DOHH2 (cell line): ENCODE measurements around the gene COL4A4.

Source experiments
- EZH2phosphoT487 ChIP-seq: fragments of 200-600 bp; sonication (generic); IDR thresholded peaks from 2 replicates; pipeline ENCODE4 v1.6.1; 2017; ENCODE audit warnings: borderline replicate concordance, mild to moderate bottlenecking, antibody characterized with exemption, low read length, moderate library complexity, mixed read lengths
- TF ChIP-seq, protein P1 (sequence below): fragments of 200-600 bp; sonication (generic); IDR thresholded peaks from one replicate; pipeline ENCODE4 v1.5.1; 2014; ENCODE audit warnings: antibody characterized with exemption, mild to moderate bottlenecking, low read depth, low read length; ENCODE audit not compliant: poor library complexity, severe bottlenecking

GRCh38 chr2:227124811-227125210, 39.2 kb downstream of the COL4A4 start:
- TF ChIP-seq, protein P1, sequence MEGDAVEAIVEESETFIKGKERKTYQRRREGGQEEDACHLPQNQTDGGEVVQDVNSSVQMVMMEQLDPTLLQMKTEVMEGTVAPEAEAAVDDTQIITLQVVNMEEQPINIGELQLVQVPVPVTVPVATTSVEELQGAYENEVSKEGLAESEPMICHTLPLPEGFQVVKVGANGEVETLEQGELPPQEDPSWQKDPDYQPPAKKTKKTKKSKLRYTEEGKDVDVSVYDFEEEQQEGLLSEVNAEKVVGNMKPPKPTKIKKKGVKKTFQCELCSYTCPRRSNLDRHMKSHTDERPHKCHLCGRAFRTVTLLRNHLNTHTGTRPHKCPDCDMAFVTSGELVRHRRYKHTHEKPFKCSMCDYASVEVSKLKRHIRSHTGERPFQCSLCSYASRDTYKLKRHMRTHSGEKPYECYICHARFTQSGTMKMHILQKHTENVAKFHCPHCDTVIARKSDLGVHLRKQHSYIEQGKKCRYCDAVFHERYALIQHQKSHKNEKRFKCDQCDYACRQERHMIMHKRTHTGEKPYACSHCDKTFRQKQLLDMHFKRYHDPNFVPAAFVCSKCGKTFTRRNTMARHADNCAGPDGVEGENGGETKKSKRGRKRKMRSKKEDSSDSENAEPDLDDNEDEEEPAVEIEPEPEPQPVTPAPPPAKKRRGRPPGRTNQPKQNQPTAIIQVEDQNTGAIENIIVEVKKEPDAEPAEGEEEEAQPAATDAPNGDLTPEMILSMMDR, result no peak
- no peak for TF ChIP-seq EZH2phosphoT487
